CD1c-positive myeloid dendritic cell (primary cell): Measurements from ENCODE around the gene RAB6B.

Source experiments
- DNase-seq: peaks from one replicate; pipeline ENCODE4 v3.0.0-alpha.2; 2016; ENCODE audit errors: extremely low spot score

RAB6B gene

DNA sequence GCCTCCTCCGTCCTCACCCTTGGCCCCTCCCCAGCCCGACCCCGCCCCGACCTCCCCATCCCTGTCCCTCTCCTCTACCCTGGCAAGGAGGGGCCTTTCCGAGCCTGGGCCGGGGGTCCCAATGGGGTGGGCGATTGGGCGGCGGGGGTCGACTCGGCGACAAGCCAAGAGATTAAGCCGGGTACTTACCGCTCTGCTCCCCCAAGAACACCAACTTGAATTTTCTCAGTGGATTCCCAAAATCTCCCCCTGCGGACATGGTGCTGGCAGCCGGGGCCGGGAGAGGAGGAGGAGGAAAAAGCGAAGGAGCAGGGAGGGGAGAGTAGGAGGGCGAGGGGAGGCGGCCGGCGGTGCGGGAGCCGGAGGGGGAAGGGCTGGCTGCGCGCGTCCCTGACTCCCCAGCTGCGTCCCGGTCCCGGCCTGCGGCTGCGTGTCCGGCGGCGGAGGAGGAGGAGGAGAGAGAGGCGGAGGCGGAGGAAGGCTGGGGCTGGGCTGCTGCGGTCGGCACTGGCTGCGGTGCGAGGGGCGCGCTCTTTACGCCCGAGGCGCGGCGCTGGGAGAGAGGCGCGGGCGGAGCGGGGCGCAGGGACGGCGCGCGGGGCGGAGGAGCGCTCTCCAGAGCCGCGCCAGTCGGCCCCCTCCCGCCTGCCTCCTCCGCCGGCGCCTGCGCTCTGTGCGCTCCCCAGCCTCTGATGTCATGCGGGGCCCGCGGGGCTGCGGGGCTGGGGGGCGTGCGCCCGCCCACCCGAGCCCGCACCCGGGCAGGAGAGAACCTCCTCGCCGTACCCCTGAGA is at the start of gene RAB6B:
Gene RAB6B (minus strand): TSS at position 675 of the 794 bp plus-strand sequence. CDS start 416 bp downstream, at position 259.
- DNase-seq, result no peak

DNA sequence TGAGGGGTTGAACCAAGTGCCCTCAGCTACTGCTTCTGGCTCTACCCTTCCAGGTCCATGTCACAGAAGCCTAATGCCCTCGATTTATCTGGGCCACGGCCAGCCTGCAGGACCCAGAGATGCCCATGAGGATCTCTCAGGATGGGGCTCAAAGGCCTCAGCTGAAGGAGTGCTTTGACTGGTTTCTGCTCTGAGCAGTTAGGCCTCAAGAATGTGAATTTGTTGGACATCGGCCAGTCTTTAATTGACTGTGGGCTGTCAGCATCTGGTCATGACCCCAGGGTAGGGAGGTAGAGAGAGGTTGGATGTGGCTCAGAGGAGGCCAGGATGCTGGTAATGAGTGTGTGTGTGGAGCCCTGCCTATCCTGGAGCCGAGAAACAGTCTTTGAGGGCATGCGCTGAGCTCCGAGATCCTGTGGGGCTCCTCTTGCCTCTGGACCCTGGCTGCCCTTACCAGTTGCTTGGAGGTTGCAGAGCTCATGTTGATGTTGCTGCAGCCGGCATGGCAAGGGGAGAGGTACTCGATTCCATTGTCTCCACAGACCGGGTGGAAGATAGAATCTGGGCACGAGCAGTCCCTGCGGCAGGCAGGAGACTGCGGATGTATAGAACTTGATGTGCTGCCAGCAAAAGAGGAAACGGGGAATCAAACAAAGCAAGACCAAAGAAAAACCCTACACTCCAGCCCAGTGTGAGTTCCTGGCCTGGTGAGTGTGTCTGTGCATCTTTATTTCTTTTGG is 49.1 kb upstream of the RAB6B start:
- no peak for DNase-seq

DNA sequence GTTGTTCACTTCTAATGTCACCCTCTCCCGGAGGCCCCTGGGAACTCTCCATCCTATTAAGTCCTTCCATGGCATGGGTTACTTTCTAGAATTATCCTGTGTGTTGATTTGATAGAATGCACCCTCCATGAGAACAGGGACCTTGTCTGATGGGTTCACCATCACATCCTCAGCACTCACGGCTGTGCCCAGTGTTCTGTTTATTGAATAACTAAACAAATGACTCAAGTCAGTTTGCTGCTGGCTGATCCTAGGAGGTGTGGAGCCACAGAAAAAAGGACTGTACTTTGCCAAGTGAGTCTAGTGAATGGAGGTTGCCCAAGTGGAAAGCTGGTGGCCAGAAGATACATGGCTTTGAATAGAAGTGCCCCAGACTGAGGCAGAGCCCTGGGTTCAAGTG is 48.5 kb upstream of the RAB6B start:
- DNase-seq, result no peak

DNA sequence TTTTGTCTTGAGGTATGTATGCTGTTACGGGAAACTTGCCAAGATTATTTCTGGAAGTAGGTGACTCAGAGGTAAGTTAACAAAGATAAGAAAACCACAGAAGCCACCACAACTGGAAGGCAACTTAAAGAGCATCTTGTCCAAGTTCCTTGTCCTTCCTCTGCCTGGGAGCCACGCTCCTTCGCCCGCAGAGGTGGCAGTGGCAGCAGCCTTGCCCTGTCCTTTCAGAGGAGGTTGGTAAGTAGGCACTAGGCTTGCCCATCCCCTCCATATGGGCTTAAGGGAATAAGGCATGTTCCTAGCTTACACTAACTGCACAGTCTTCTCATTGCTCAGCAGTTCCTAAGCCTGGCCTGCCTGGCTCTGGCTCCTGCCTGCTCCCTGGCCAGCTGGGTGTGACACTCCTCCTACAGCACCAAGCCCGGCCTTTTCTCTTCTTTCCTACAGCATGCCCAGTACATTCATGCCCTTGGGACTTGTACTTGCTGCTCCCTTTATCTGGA is 48.0 kb upstream of the RAB6B start:
- DNase-seq, result no peak

DNA sequence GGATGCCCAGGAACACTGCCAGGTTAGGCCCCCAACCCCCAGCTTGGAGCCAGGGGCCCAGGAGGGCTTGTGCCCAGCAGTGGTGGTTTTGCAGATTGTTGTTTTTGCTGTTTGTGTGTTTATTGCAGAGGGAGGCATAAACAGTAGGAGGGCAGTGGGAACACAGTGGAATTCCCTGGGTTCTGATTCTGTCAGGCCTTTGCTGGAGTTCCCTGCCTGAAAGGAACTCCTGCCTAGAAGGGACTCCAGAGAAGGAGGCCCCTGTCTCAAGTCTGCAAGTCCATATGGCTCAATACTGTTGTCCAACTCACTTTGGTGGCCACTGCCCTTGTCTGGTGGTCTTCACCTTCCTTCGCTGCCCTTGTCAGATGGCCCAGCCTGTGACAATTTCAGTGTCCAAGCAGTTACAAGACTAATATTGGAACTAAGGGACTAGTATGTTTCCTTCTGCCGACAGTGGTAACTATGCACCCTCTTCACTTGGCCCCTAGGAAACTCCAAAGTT is 47.4 kb upstream of the RAB6B start:
- DNase-seq, result no peak

DNA sequence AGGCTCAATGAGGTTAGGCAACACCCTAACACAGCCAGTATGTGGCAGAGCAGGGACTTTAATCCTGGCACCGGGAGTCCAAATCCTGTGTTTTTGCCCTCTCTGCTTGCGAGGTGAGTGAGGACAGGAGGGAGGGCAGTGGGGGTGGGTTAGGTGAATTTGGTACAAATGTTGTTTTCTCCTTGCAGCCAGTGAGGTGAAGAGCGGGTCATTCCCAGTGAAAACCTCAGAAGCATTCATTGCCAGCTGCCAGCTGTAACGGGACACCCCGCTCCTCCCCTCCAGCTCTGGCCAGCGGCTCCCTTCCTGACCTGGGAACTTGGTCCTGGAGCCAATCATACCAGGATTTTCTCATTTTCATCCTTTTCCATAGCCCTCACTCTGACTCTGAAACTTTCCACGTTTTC is 45.7 kb upstream of the RAB6B start:
- DNase-seq, result no peak

DNA sequence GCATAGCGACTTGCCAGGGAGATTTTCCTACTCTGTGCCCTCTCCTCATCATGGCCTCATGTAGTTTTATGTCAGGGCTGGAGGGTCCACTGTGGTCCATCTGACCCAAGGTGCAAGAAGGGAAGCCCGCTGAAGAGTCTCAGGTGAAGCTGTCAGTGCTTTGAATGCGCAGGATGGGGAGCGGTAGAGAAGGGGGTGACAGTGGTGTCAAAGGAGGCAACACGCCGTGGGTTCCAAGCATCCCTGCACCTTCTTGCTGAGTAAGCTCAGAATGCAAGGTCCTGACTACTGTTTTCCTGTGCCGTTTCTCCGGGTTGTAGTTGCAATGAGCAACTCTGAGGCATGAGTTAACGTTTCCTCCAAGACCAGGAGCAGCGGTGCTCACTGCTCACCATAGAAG is 44.9 kb upstream of the RAB6B start:
- no peak for DNase-seq

DNA sequence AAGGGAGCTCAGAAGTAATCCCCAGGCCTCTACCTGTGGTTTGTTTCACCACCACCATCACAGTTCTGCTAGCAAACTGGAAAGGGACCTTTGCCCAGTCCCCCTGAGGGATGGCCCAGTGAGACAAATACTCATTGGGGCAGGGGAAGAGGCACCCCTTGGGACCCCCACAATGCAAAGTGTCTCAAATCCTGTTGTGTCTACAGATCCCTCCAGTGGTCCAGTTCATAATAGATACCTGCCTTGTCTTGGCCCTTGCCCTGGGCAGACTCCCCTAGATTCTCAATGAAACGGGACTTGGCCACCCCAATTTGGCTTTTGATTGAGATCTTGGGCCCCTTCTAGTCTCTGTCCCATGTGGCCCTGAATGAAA is 43.8 kb upstream of the RAB6B start:
- no peak for DNase-seq

DNA sequence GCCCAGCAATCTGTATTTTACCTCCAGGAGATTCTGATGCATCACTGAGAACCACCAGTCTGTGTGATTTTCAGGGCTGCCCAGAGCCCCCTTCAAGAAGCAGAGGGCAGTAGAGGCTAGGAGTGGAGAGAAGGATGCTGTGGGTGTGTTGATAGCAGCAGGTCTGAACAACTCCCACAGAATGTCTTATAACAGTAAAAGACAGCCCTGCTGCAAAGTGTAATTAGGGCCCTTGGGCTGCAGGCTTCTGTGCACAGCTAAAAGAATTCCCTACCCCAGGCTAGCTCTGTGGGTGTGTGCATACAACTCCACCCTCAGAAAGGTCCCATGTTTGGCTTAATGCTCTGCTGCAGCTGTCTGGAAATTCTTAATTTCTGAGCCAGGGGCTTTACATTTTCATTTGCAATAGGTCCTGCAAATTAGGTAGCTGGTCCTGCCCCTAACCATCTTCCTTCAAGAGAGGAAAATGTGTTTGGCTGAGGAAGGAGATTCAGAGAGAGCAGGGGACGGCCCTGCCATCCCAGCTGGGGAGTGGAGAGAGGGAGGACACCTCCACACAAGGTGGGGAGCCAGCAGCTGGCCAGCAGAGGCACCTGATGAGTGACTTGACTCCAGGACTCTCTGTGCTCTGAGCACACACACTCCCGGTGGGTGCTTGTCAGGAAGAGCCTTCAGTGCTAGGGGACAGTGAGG is 43.2 kb upstream of the RAB6B start:
- DNase-seq, result no peak

DNA sequence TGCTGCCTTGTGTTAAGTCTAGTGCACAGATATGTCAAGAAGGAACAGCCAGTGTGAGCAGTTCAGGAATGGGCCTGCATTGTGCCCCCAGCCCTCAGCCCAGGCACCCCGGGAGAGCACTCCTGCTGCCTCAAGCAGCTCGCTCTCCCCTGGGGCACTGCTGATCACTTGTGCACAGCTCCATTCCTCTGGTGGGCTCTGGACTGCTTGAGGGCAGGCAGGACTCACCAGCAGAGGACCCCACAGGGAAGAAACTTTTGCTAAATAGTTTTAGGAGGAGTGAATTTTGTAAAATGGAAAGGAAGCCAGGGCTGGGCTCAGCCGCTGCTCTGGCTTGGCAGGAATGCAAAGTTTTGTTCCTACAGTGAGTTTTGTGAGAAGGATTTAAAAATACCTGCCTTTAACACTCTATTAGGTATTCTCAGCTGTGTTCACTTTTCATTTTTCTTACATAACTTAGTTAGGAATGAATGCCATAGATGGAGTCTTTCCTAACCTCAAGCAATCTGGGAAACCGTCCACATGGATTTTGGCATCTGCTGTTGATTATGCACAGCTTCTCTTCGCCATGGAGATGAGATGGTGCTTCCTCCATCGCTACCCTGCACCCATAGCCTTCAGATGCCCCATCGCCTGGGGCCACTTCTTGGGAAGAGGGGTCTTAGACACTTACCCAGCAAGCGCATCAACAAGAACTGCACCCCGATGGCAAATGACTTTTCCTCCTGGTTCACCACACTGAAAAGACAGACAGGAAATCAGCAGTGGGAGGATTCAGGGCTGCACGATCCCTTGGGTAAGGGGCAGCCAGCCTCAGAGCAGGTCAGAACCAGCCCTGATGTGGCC is 42.3 kb upstream of the RAB6B start:
- DNase-seq, result no peak

DNA sequence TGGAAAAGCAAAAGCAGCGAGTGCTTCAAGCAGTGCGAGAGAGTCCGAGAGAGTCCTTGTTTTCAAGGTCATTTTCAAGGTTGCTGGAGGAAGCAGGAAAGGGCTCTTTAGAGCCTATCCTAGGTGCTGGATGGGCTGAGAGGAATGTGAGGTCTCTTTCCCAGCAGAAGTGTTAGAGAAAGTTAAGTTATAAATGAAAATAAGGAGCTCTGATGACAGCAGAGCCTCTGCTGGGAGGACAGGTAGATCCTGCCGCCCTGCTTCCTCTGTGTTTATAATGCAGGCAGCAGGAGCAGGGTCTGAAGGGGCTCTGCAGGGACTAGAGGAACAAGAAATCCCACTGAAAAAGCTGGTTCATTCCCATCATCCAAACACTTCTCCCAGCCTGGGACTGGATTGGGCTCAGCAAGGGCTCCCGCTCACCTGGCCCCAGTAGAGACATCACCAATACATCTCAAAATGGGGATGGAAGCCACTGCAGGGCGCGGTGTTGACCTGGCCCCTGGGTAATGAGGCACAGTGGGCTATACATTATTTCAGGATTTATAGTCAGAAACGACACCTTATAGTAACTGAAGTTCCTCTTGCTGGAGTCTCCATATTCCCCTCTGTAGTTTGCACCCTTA is 41.5 kb upstream of the RAB6B start:
- no peak for DNase-seq

DNA sequence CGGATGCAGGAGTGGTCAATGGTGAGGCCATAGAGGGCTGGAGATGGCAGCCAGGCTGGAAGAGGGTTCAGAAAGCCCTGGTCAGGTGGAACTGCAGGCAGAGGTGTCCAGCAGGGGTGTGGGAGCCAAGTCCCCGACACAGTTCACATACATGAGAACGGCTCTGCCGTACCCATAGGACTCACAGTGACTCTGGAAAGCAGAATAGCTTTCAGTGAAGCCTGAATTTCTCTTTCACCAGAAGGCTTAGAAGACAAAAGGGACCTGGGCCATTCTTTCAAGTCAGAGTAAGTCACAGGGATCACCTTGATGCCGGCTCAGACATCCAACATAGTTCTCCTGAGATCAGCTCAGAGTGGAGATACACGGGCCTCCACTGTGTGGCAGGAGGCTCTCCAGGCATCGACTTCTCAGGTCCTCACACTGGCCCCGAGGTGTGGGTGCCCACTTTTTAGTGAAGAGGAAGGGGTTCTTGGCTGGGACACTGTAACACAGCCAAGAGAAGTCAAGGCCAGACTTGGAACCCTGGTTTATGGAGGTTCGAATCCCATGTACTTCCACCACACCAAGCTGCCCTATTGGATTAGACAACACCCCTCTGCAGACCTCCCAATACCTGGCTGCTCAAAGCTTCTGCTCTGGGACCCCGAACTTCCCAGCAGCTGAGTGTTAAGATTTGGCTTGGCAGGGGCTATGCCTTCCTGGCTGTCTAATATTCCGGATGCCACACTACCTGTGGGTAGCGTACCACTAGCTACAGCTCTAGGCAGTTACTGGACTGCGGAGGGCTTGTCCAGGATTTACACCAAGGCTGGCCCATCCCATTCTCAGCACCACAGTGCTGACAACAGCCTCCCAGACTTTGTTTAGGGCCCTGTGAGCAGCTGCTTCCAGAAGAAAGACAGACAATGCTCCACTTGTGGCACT is 40.4 kb upstream of the RAB6B start:
- no peak for DNase-seq

DNA sequence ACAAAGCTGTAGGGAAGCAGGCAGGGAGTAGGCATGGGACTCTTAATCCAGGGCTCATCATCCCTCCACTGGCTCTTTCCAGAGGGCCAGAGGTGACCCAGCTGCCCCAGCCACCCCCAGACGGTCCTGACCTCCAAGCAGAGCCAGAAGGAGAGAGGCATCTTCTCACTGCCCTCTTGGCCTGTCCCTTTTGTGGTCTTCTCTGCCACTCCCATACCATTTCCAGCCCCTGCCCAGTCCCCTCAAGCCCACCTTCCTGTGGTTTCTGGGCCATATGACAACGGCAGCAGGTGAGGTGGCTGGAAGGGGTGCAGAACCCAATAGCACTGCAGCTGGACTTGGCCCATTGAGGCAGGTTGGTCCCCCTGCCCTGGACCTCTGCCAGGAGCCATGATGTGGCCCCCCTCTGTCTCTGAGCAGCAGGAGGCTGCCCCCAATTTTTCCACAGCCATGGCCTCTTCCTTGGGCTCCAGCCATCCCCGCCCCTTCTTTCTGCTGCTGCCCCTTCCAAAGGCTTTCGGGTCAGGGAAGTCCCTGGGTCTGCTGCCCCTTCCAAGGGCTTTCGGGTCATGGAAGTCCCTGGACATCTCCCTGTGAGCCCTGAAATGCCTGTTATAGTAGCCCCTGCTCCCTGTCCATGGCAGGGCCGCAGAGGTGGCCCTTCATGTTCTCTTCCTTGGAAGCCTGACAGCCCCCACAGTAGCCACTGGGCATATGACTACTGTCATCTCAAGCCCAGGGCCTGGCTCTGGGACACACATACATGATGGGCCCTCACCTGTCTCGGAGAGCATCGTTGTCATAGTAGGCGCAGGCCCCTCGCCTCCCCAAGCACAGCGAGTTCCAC is 39.5 kb upstream of the RAB6B start:
- no peak for DNase-seq

DNA sequence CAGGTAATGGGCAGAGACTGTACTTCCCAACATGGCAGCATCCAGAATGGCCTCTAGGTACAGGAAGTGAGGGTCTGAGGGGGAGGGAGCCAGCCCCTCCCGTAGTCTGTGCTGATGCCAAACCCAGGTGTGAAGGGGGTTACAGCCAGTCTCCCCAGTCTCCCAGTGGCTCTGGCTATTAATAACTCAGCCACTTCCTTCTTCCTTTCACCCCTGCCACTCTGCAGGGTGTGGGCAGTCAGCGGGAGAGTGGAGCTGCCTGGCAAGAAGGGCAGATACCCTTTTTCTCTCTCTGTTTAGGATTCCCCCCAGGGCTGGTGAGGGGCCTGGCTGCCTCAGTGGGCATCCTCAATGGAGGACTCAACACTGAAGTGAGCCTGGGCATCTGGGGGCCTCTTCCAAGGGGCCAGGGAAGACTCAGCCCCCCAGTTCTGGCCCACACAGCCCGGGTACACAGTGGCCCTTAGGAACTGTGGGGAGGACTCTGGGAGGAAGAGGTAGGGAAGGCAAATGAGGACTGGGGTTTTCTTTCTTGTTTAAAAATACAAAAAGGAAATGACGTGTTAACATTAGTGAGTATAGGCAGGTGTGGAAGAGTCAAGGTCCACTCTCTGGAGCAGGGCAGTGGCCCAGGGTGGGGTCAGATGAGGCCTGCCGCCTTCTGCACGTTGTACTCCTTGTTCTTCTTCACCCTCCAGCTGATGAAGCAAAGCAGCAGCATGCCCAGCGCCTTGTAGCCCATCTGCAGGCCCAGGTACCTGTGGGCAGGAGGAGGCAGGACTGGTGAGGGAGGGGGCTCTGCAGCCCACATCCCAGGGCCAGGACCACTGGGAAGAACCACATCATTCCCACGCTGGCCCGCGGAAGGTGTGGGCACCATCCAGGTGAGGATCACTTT is 38.6 kb upstream of the RAB6B start:
- no peak for DNase-seq

DNA sequence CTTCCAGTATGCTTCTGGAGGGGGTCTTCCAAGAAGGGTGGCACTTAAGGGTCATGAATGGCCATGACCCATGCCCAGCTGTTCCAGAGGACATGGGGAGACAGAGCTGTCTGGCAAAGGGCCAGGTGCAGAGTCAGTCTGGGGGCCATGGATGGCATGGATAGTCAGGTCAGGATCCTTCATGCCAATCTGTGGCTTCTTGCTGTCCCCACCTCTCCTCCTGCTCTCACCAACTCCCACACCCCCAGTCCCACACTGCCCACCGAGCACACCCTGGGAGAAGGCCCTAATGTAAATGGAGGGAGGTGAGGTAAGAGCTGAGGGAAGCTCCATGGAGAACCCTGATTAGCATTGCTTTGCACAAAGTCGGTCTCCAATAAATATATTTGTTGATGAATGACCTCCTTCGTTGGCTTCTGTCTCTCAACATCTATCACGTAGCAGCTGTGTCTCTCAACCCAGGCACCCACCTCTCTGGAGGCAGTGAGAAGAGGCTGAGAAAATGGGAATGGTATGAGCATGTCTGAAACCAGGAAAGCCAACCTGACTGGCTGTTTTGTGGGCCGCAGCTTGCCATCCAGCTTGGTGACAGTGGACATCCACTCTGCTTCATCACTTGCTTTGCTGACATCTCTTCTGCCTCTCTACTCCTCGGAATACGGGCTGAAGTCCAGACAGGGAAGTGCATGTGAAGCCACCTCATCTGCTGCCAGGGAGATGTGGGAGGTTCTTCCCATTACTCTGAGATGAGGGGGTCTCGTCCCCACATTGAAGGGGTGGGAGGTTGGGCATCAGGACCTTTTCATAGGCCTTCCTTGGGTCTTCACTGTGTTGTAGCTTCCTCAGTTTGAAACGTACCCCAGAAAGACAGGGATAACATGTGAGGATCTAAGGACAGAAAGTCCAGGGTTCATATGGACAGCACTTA is 37.7 kb upstream of the RAB6B start:
- DNase-seq, result no peak

DNA sequence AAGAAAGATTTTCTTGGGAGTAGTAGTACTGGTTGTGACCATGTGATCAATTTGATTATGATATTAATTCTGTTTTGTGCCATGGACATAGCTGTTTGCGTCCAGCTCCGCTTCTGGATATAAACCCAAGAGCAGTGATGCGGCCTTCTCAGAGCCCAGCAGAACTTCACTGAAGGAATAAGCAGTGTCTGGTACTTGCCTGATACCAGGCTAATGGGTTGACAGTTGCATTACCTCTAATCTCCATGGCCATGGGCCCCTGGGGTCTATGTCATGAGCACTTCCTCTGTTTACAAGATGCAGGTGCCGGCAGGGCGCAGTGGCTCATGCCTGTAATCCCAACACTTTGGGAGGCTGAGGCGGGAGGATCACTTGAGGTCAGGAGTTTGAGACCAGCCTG is 36.3 kb upstream of the RAB6B start:
- no peak for DNase-seq

DNA sequence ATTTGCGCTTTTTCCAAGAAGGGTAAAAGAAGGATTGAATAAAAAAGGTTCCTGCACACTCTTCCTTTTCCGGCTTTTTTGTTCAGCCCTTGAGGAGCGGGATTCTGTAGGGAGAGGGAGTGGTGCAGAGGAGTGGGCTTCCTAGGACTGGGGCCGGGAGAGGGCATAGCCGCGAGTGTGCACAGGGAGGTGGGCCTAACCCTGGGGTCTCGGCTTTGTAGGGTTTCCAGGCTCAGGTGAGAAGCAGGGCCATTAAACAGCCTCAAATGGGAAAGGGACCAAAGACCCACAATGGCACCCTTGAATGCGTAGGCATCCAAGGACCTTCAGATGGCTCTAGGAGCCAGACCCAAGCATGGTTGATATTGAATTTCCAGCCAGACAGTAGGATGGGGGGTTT is 35.4 kb upstream of the RAB6B start:
- no peak for DNase-seq
